GM21576 (cell line): ENCODE data around the gene TLX3.
"Not testable (repeated sequence)": the region's sequence is repeated elsewhere in the genome, so short reads cannot be mapped to it uniquely, and the experiment has no call there.

Experiments
- ATAC-seq: cut with Tn5 transposase; IDR thresholded peaks from one replicate; pipeline ENCODE4 v1.9.1; 2021; ENCODE audit warnings: mild to moderate bottlenecking, moderate library complexity; ENCODE audit not compliant: unreplicated experiment

The TLX3 gene

DNA sequence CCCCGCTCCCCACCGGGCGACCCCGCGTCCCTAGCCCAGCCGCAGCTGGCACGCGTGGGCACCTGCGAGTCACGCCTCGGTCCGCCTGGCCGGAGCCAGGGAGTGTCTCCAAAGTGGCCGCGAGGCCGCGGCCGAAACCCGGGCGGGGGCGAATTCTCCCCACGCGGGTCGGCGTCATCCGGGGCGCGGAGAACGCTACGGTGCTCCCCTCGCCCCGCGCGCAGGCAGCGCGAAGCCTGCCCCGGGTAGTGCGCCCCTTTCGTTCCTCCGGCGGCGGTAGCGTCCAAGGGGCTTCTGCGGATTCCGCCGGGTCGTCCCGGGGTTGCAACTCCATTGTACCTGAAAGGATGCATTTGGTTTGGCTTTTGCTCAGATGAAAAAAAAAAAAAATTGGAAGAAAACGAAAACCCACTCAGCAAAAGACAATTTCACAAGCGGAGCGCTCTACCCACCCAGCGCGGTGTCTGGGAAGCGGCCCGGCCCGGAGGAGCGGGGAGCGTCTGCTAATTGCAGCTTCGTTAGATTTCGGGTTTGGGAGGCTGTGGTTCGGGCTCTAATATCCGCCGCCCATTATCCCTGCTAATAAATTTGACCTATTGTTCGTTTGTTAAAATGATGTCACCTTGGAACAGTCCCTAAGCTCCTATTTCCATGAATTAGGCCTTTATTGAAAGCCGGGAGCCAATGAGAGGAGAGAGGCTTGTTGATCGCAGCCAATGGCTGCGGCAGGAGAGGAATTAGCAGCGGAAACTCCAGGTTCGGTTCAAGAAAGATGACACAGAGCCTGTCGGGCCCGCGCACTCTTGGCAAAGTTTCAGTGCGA, at the start of gene TLX3:
TSS of gene TLX3 (plus strand) at position 796 of the 823 bp plus-strand sequence. CDS start 118 bp downstream, outside the sequence.
- no peak for ATAC-seq

GRCh38 chr5:171261361-171261760, 47.7 kb upstream of the TLX3 start:
- ATAC-seq, result no peak

- ATAC-seq, result no peak
These were observed 47.1 kb upstream of the TLX3 start for GRCh38 chr5:171261904-171262303.

GRCh38 chr5:171263181-171263580, 45.9 kb upstream of the TLX3 start:
- no peak for ATAC-seq

- no peak for ATAC-seq
These were observed 44.2 kb upstream of the TLX3 start for GRCh38 chr5:171264843-171265242.

GRCh38 chr5:171268700-171269620, 40.1 kb upstream of the TLX3 start:
- no peak for ATAC-seq

DNA sequence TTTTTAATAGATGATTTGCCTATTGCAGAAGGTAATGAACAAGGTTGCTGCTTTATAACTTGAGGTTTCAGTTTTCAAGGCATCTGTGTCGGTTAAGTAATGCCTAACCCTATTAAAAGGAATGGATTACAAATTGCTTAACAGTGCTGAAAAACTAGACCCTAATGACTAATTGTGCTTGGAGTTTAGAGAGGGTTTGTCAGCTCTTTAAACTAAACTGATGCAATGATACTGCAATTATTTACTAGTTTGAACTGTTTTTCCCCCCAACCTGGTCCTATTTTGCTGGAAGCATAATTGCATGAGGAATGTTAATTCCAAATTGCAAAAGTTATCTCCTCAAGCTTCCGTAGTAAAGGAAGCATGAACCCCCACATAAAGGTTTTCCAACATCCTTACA, 39.3 kb upstream of the TLX3 start:
- ATAC-seq, result no peak

- ATAC-seq, result no peak
These were observed 38.9 kb upstream of the TLX3 start for GRCh38 chr5:171270136-171270535.

DNA sequence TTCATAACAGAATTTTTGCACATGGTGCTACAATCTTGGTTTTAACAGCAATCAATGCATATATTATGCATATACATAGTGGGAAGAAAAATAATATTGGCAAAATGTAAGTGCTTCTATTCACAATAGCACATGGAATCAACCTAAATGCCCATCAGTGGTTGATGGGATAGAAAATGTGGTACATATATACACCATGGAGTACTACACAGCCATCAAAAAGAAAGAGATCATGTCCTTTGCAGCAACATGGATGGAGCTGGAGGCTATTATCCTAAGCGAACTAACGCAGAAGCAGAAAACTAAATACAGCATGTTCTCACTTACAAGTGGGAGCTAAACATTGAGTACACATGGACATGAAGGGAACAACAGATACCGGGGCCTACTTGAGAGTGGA, 37.2 kb upstream of the TLX3 start:
- ATAC-seq, result no peak

DNA sequence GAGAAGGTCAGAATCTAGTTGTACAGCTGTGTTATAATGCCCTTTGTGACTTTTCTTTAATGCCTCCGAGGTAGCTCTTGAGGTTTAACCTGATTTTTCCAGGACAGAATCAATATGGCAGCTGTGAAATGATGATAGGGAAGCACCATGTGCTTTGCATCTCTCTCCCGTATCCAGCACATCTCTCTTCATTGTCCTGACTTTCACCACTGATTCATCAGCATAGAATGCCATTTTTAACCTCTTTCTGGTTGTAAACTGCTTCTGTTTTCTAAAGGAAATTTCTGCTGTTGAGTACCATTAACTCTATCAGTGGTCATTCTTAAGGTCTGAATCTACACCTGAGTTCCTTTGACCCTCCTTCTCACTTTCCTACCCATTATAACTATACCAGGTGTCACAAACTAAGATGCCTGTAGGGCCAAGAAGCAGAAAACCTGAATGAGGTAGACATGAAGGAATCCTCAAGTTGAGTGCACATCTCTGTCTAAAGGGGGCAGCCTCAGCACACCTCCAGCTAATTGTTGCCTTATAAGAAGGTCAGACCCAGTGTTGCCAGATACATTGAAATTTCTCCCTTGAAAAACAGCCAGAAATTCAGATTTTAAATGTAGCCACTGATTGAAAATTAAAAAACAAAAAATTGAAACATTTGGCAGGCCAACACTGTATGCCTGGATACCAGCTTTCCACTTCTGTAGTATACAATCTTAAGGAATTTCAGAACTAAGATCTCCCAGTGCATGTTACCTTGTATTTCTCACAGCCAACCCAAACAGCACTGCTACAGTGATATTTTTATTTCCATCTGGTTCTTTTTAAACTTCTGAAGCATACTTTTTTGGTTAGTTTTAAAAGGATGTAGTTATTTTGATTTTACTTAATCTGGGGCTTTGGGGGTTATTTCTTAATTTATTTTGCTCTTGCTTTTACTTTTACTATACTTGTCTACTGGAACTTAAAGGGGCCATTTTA, 35.8 kb upstream of the TLX3 start:
- no peak for ATAC-seq

DNA sequence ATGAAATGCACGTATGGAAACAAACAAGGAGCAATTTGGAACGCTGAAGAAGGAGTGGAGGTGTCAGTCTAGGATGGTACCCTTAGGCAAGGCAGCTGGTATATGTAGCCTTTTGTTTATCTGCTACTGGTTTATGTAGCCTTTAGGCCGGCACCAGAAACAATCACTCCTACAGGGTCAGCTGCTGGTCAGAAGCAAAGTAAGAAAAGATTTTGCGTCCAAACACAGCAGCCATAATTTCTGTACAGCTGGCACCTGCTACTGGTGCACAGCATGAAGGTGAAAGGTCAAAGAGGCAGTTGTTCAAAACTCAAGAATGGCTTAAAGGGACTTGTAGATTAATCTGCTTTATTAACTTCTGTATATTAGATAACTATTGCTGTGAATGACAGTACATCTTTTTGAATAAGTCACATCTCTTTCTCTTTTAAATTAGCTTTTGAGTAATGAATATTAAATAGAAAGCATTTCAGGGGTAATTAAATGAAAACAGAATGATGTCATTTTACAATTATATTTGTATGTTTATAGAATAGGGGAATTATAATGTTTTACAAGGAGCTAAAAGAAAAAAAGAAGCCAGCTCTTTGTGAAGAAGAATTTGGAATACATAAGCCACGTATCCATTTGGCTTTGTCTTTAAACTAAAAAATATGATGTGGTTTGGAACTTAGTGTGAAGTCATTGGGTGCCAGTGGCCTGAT, 33.1 kb upstream of the TLX3 start:
- no peak for ATAC-seq

- ATAC-seq, result no peak
These were observed 25.3 kb upstream of the TLX3 start for GRCh38 chr5:171283753-171284152.

GRCh38 chr5:171285465-171285864, 23.6 kb upstream of the TLX3 start:
- ATAC-seq, result no peak

- no peak for ATAC-seq
These were observed 21.0 kb upstream of the TLX3 start for GRCh38 chr5:171288066-171288465.

- ATAC-seq, result no peak
These were observed 17.7 kb upstream of the TLX3 start for GRCh38 chr5:171291371-171291770.

GRCh38 chr5:171295299-171295698, 13.7 kb upstream of the TLX3 start:
- ATAC-seq, result no peak

GRCh38 chr5:171295801-171296200, 13.2 kb upstream of the TLX3 start:
- ATAC-seq, result no peak

DNA sequence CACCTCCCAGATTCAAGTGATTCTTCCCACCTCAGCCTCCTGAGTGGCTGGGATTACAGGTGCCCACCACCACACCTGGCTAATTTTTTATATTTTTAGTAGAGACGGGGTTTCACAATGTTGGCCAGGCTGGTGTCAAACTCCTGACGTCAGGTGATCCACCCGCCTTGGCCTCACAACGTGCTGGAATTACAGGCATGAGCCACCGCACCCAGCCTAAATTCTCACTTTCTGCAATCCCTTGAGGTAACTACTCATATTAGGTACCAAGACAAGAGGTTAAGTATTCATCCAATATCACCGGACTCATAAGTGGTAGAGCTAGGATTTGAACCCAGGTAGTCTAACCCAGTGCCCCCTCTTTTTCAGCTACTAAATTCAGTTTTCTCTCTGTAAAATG, 11.1 kb upstream of the TLX3 start:
- ATAC-seq, result not testable (repeated sequence)

DNA sequence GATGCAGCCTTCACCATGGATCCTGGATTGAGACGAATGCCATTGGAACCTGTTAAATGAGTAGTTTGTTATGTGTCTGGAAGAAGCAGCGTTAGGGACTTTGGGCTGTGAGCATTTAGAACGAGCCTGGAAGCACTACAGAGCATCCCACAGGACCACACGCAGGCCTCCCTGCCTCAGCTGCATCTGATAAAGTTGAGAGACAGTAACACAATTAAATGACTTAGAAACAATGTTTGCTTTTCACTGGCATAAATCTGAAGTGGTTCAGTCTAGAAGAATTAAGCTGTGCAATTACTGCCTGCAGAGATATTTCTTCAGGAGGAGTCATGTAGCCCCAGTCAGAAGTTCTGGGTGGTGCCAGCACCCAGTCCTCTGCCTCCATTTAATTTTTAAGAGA, 9.8 kb upstream of the TLX3 start:
- ATAC-seq, result no peak

DNA sequence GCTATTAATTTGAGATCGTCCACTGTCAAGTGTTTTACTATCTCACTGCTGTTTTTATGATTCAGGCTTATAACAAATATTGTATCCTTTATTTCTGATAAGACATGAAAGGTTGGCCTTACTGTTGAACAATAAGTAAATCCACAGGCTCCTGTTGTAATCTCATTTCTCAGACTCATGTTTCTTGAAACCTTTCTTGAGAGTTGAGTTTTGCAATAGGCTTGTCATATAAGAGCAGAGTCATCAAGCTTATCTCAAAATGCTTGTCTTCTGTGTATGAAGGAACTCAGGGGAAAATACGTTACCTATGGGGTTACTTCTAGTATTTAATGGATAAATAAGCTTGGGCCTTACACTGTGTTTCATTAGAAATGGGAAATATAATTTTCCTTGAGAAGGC, 9.2 kb upstream of the TLX3 start:
- ATAC-seq, result no peak
